ENCODE data around the gene SLC12A7.
"Not testable (repeated sequence)": the region's sequence is repeated elsewhere in the genome, so short reads cannot be mapped to it uniquely, and the experiment has no call there.

Gene SLC12A7

DNA sequence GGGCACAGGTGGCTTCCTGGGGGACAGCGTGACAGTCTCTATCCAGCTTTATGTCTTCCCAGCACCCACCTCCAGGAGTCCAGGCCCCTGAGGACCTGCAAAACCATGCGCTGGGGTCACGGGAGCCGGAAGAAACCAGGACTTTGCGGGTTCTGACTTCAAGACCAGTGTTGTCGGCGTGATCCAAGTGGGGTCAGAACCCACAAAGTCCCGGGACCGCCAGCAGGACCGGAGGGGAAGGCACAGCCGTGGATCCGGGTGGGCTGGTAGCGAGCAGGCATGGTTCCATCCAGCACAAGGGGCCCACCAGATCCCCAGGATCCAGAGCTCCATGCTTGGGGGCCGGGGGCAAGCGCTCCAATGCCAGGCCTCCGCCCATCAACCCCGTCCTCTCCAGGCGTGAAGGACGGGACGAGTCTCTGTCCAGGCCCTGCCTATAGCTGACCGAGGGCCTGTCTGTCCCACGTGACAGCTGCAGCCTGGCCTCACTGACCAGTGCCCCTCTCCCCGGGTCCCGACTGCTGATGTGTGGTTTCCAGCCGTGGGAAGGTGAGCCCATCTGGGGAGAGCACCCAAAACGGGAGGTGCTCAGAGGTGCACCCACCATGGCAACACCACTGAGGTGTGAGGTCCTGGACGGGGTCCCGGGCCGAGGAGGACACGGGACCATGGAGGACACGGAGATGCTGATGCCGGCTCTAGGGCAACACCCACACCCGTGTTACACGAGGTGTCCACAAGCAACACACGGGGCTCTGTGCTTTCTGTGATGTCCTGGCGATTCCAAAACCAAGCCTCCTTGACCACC, 48.9 kb downstream of the SLC12A7 start:
- DNase-seq (ENCODE audit: low read depth) = no peak

DNA sequence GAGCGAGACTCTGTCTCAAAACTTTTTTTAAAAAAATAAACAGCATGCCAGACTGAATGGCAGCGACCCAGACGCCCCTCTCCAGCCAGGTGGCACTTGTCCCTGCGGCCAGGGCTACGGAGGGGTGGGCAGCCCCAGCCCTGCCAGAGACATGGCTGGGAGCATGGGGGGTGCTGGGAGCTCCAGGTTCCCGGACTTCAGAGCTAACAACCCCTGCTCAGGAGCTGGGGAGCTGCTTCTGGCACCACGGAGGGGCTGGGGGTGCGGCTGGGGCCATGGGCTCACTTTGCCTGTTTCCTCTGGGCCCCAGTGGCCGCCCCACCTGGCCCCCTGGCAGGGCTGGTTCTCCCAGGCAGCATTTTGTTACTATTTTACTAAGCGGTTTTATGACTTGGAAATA, 49.9 kb downstream of the SLC12A7 start:
- no peak for DNase-seq (ENCODE audit: low read depth)

DNA sequence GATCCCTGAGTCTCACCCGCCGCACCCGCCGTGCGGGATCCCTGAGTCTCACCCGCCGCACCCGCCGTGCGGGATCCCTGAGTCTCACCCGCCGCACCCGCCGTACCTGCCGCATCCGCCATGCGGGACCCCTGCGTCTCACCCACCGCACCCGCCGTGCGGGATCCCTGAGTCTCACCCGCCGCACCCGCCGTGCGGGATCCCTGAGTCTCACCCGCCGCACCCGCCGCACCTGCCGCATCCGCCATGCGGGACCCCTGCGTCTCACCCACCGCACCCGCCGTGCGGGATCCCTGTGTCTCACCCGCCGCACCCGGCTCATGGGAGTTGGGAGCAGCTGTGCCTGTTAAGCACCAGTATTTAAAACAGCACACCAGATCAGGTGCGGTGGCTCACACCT, 50.6 kb downstream of the SLC12A7 start:
- DNase-seq (ENCODE audit: low read depth) = not testable (repeated sequence)

DNA sequence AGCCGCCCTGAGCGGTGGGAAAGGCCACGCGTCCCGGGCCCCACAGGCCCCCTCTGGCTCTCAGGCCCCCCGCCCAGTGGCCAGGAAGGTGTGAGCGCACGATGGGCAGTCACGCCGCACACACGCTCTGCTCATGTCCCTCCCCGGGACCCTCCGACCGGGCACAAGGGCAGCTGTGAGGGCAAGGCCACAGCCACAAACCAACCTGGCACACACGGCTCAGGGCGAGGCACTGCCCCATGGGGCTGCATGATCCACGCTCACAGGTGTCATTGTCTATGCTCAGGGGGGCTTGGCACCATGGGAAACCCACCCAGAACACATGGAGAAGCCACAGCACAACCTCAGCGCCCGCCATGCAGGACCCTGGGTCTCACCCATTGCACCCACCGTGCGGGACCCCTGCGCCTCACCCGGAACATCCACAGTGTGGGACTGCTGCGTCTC, 51.3 kb downstream of the SLC12A7 start:
- no peak for DNase-seq (ENCODE audit: low read depth)

- DNase-seq (ENCODE audit: low read depth) = no peak
These were observed 52.0 kb downstream of the SLC12A7 start for GRCh38 chr5:1059884-1060263.

GRCh38 chr5:1058988-1059883, 52.6 kb downstream of the SLC12A7 start:
- no peak for DNase-seq (ENCODE audit: low read depth)

DNA sequence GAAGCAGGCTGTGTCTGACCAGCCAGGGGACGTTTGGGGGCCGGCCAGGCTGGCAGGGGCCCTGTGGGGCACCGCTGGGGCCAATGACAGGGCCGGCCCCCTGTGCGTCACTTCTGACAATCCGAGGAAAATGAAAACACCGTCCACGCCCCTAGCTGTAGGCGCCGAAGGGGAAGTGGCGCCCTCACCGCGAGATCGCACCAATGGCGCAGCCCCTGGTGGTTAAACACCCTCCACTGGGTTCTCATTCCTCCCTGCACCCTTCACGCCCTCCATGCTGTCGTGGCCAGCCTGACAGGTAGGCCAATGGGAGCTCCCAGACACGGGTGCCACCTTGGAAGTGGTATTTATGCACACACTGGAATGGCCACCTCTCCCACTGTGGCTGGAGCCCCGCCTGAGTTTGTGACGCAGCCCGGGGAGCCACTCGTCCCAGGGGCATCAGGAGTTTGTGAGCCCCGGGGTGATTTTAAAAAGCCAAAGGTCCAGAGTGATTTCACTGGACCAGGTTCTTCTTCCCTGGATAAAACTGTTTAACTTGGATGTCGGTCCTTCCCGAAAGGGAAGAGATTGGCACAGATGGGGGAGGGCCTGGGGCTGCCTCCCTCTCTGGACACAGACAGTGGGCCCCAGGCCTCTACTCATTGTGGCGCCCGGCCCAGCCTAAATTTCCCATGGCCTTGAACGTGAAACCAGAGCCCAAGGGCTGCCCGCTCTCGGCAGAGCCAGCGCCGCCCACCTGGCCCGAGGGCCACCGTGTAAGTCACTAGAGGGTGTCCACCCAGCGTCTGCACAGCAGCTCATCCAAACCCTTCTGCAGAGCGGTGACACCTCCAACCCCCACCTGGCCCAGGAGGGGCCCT, 53.5 kb downstream of the SLC12A7 start:
- DNase-seq (ENCODE audit: low read depth) = no peak

- DNase-seq (ENCODE audit: low read depth) = no peak
These were observed 54.3 kb downstream of the SLC12A7 start for GRCh38 chr5:1057485-1058082.

DNA sequence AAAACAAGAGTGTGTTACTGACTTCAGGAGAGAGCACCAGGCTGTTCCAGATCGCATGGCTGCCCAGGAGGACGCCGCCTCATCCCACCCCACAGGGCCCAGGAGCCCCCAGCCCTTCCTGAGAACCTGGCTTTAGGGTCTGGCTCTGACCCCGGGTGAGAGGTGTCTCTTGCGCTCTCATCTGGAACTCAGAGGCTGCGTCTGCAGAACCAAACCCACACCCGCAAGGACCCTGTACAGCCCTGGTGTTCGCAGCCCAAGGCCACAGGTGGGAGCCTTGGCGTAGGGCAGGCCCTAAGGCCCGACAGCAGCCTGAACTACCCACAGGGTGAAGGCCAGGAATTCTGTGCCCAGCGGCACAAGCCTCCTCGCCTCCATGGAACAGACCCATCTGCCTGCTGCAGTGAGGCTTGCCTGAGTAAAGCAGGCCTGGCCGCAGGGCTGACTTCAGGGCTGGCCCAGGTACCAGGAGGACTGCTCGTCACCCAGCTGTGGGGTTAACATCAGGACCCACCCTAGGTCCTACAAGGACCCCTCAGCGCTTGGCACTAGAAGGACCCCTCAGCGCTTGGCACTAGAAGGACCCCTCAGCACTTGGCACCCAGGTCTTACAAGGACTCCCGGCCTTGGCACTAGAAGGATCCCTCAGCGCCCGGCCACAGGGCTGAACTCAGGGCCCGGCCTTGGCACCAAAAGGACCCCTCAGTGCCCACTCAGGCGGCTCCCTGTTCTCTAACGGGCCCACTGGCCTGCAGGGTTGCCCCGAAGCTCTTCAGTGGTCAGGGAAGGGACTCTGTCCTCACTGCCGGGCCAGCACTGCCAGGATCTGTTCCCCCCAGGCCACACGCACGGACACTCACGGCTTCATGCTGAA, 55.0 kb downstream of the SLC12A7 start:
- DNase-seq (ENCODE audit: low read depth) = no peak

- DNase-seq (ENCODE audit: low read depth) = no peak
These were observed 55.8 kb downstream of the SLC12A7 start for GRCh38 chr5:1055896-1056610.

GRCh38 chr5:1054799-1055775, 56.8 kb downstream of the SLC12A7 start:
- DNase-seq (ENCODE audit: low read depth) = no peak

GRCh38 chr5:1054018-1054798, 57.7 kb downstream of the SLC12A7 start:
- DNase-seq (ENCODE audit: low read depth) = no peak

DNA sequence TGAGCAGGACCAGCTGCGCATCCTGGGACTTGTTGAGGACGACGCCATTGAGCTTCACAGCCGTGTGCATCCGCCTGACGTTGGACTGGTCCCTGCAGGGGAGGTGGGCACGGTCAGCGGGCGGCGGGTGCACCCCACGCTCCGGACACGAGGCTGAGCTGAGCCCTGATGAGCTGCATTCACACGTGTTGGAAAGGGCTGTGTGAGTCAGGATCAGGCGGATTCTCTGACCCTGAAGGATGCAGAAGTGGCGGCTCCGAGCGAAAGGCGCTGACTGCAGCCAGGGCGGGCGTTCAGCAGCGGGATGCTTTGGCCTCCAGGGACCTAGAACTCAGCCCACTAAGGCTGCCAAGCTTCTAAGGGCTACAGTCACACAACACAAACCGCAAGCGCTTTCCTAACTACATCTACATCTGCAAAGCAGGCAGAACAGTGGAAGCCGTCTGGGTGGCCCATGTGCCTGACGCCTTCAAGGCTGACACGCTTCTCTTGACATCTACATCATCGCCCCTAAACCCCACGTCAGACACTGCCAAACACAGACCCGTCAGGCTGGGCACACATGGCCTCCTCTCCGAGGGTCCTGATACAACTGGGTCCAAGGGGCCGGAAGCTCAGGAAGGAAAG, 58.4 kb downstream of the SLC12A7 start:
- no peak for DNase-seq (ENCODE audit: low read depth)

- DNase-seq (ENCODE audit: low read depth) = no peak
These were observed 59.0 kb downstream of the SLC12A7 start for GRCh38 chr5:1052641-1053390.

DNA sequence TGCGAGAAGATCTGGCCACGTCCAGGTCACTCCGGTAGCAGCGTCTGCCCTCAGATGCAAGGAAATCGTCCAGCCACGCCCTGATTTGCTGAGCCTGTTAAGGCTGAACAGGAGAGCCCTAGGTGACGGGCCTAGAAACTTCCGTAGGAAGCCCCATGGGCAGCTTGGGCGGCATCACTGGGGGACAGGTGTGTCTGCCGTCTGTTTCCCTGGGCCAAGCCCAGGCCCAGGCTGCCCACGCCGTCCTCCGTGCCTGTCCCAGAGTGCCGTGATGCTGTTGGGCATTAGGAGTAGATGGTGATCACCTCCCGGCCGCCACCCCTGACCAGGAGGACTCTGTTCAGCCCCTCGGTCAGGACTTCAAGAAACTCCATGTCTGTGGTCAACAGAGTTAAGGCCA, 59.8 kb downstream of the SLC12A7 start:
- no peak for DNase-seq (ENCODE audit: low read depth)

DNA sequence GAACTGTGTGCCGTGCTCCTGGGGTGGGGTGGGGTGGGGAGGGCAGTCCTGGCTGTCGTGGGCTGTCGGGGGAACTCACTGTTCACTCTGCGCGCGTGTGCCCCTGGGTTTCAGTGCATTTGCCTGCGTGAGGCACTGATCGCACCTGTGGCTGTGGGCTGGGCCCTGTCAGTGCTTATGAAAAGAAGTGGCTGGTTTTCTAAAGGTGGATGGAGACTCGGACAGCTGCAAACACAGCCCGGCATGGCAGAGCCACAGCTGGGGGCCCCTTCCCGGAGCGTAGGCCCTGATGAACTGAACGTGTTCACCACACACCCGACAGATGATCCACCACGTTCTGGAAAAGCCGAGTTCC, 60.5 kb downstream of the SLC12A7 start:
- DNase-seq (ENCODE audit: low read depth) = no peak
